Progenitor cell of endocrine pancreas (in vitro differentiated cells): ENCODE results near the gene DSTN. TPM values are rescaled to one million over a fixed set of nuclear protein-coding genes. Genes with fewer than 3 reads are reported as not detected.
A peak's percentile ranks its signal among the peaks of the same experiment; 100 is the strongest.

Experiments
- DNase-seq: peaks from one replicate; pipeline ENCODE4 v3.0.0; 2021; ENCODE audit warnings: low spot score; ENCODE audit not compliant: unreplicated experiment
- H3K27ac Mint-ChIP-seq: 2 replicates; pipeline ENCODE4 v1.8.0; 2021; ENCODE audit warnings: mild to moderate bottlenecking, moderate library complexity, mixed read lengths
- H3K27me3 Mint-ChIP-seq: 2 replicates; pipeline ENCODE4 v1.8.0; 2021; ENCODE audit warnings: mixed read lengths
- H3K36me3 Mint-ChIP-seq: 2 replicates; pipeline ENCODE4 v1.8.0; 2022; ENCODE audit warnings: mixed read lengths; ENCODE audit not compliant: insufficient read depth
- H3K4me1 Mint-ChIP-seq: 2 replicates; pipeline ENCODE4 v1.8.0; 2021; ENCODE audit warnings: low read depth, mixed read lengths
- H3K4me3 Mint-ChIP-seq: 2 replicates; pipeline ENCODE4 v1.8.0; 2021; ENCODE audit warnings: low read depth, mild to moderate bottlenecking, moderate library complexity, mixed read lengths
- H3K9me3 Mint-ChIP-seq: 2 replicates; pipeline ENCODE4 v1.8.0; 2021; ENCODE audit warnings: low read depth, mixed read lengths
- total RNA-seq: library from RNA; stranded (reverse); gene quantifications from 2 replicates; pipeline ENCODE4 v1.2.1, GENCODE V29; 2021
- TF ChIP-seq, protein P1 (sequence below): fragments of 200-600 bp; sonication (generic); IDR thresholded peaks from one replicate; pipeline ENCODE4 v1.5.0; 2021; ENCODE audit warnings: antibody characterized with exemption, mild to moderate bottlenecking; ENCODE audit not compliant: unreplicated experiment

DSTN gene
- total RNA-seq, 1 donor from 2014 or later: 201 TPM

DNA sequence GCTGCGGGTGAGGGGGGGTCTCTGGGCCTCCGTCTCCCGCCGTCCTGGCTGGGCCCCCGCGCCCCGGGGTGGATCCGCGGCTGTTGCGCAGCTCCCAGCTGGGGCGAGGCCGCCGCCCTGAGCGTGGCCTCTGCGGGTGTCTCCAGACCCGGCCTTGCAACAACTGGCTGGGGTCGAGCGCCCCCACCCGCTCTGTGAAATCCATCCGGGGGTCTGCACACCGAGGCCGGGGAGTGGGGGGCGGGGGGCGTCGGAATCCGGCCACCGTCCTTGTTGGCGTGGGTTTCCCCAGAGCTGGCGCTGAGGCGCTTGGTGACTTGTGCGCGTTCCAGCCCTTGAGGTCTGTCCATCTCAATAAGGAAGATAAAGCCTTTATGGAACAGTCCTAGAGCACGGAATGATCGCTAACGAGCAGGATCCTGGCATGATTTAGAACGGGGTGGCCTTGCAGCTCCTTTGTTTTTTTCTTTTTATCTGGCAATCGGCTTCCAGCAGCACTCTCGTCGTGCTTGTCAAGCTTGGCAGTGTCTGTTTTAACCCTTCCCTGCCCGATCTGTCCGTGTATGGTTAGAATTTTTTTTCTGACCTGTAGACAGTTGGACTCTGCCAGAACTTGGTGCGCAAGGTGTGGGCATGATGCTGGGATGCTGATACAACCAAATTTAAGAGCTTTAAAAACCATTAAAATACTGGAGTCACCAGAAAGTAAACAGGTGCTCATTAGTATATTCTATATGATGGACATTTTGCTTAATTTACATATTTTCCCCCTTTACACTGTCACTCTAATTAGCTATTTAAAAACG lies 675 bp downstream of the DSTN start:
- H3K9me3 Mint-ChIP-seq: no peaks in the 10 kb centered on the region
- H3K4me3 Mint-ChIP-seq: peak overlapping the region; percentile 88
- peaks cover 37% of the 10 kb centered on the region for H3K4me1 Mint-ChIP-seq
- H3K27me3 Mint-ChIP-seq: no peaks in the 10 kb centered on the region
- H3K27ac Mint-ChIP-seq: peak overlapping the region; percentile 97
- TF ChIP-seq, protein P1, sequence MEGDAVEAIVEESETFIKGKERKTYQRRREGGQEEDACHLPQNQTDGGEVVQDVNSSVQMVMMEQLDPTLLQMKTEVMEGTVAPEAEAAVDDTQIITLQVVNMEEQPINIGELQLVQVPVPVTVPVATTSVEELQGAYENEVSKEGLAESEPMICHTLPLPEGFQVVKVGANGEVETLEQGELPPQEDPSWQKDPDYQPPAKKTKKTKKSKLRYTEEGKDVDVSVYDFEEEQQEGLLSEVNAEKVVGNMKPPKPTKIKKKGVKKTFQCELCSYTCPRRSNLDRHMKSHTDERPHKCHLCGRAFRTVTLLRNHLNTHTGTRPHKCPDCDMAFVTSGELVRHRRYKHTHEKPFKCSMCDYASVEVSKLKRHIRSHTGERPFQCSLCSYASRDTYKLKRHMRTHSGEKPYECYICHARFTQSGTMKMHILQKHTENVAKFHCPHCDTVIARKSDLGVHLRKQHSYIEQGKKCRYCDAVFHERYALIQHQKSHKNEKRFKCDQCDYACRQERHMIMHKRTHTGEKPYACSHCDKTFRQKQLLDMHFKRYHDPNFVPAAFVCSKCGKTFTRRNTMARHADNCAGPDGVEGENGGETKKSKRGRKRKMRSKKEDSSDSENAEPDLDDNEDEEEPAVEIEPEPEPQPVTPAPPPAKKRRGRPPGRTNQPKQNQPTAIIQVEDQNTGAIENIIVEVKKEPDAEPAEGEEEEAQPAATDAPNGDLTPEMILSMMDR: no peak
- no peaks in the 10 kb centered on the region for H3K36me3 Mint-ChIP-seq
- DNase-seq: peak; percentile 48

DNA sequence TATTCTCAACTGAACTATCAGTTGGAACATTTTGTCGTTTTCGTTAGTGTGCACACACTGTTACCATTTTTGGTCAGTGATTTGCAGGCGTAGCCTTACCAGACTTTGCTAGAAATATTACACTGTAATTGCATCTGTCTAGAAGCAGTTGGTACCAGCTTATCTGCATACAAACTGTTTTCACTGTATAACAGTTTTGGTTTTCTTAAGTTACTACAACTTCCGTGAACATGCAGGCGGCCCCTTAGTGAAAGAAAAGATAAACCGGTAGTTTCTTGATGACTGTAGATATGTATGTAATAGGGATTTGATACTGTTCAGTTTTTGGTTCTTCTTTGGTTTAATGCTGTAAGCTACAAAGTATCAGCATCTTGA lies 1.3 kb downstream of the DSTN start:
- Mint-ChIP-seq H3K4me3 (peak overlapping the region; percentile 88), H3K36me3 (peaks cover 1% of the 10 kb centered on the region), H3K9me3 (no peaks in the 10 kb centered on the region), H3K27ac (peak overlapping the region; percentile 97), H3K4me1 (peaks cover 41% of the 10 kb centered on the region), H3K27me3 (no peaks in the 10 kb centered on the region)
- TF ChIP-seq, protein P1: no peak
- no peak for DNase-seq

DNA sequence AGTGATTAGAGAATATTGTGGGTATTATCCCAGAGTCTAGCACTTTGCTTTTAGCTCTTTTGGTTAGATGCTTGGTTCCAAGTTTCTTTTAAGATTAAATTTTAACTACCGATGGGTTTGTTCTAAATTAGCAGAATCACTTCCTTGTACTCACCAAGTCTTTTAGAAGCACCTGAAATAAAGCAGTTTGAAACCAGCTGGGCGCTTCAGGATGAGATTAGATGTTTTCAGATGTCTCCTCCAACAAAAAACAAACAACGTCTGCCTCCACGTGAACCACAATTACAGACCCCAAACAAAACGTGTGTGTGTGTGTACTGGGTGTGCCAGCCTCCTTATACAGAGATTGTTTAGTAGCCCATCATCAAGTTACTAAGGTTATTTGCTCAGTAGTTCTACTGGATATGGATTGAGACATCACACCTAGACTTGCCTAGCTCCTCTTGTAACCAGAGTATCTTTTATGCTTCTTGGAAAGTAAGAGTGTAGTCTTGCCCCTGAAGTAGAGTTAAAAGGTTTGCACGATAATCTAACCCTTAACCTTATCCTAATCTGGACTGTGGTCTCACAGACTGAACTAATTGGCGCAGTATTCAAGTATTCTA lies 2.3 kb downstream of the DSTN start:
- Mint-ChIP-seq H3K27me3 (no peaks in the 10 kb centered on the region), H3K27ac (peak overlapping the region; percentile 9), H3K4me1 (peaks cover 43% of the 10 kb centered on the region), H3K36me3 (peaks cover 2% of the 10 kb centered on the region), H3K4me3 (peak overlapping the region; percentile 68), H3K9me3 (no peaks in the 10 kb centered on the region)
- TF ChIP-seq, protein P1: no peak
- DNase-seq: no peak

DNA sequence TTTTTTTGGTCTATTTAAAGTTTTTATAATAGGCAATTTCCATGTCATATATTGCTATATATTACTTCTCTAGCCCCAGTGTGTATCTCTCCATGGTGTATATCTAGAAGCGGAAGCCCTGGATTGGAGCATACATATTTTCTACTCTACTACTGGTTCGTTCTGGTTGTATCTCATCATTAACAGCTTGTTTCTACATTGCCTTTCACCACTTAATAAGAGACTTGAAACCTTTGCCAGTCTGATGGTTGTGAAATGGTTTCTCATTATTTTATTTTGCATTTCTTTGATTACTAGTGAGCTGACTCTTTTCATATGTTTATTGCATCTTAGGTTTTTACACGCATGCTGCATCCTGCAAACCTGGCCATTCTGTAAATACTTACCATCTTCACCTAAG lies 3.6 kb downstream of the DSTN start:
- Mint-ChIP-seq H3K4me1 (peaks cover 35% of the 10 kb centered on the region), H3K4me3 (no peak overlapping the region), H3K27ac (no peak overlapping the region), H3K9me3 (no peaks in the 10 kb centered on the region), H3K27me3 (no peaks in the 10 kb centered on the region), H3K36me3 (peaks cover 2% of the 10 kb centered on the region)
- DNase-seq: no peak
- TF ChIP-seq, protein P1: no peak

DNA sequence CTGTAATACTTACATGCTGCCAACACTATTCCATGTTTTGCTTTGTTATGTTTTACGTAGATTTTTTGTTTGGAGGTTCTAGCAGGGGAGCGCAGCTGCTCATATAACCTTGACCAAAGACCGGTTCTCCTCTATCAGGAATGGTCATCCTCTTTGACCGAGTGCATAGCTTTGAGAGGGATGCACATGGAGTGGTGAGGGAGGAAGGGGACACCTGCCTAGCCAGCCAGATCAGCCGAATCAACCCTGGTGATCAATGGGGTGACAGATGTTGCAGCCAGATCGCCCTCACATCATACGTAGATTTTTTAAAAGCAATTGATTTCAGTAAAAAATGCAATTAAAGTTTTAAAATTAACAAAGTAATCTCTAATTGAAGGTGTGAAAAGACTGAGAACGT lies 6.3 kb downstream of the DSTN start:
- H3K4me1 Mint-ChIP-seq: peaks cover 37% of the 10 kb centered on the region
- DNase-seq: no peak
- H3K27ac Mint-ChIP-seq: peak overlapping the region; percentile 16
- H3K9me3 Mint-ChIP-seq: no peaks in the 10 kb centered on the region
- TF ChIP-seq, protein P1: no peak
- peaks cover 4% of the 10 kb centered on the region for H3K36me3 Mint-ChIP-seq
- no peaks in the 10 kb centered on the region for H3K27me3 Mint-ChIP-seq
- no peak overlapping the region for H3K4me3 Mint-ChIP-seq
